ENCODE data around the gene LTBP4. TPM values are rescaled to one million over a fixed set of nuclear protein-coding genes. Genes with fewer than 3 reads are reported as not detected.

Gene LTBP4
- polyA plus RNA-seq, 1 donor (not counting 4 experiments of a cell fraction or from before 2014, with no cell fraction given) = 29.6 TPM

DNA sequence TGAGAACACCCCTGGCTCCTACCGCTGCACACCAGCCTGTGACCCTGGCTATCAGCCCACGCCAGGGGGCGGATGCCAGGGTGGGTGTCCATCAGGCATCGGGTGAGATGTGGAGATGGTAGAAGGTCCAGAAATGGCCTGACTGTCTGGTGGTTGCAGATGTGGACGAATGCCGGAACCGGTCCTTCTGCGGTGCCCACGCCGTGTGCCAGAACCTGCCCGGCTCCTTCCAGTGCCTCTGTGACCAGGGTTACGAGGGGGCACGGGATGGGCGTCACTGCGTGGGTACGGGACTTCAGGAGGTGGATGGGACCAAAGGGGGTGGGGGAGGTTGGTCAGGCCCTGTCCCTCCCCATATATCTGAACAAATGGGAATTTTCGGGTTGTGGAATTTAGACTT is 15.8 kb downstream of the LTBP4 start:
- Histone ChIP-seq H3K79me2 (ENCODE audit: control insufficient read depth, insufficient read depth, low read length) (peaks cover 12% of the 10 kb centered on the region), H3K27ac (ENCODE audit: control insufficient read depth, insufficient read depth, low read length) (no peak overlapping the region), H3K27me3 (ENCODE audit: control insufficient read depth, extremely low read depth, insufficient read depth, low read length) (no peaks in the 10 kb centered on the region), H3K4me2 (ENCODE audit: control insufficient read depth, extremely low read depth, insufficient read depth, low read depth, low read length) (no peak overlapping the region), H3K36me3 (ENCODE audit: control insufficient read depth in 2 of 2, extremely low read depth in 1 of 2, insufficient read depth in 2 of 2, low read length in 2 of 2) (peaks cover 19 to 23% of the 10 kb centered on the region in 2 experiments), H4K20me1 (ENCODE audit: control insufficient read depth, extremely low read depth, insufficient read depth, low read length) (no peaks in the 10 kb centered on the region), H3K4me1 (ENCODE audit: control insufficient read depth, extremely low read depth, insufficient read depth, low read length) (peaks cover 15% of the 10 kb centered on the region), H3K9ac (ENCODE audit: control insufficient read depth, extremely low read depth, insufficient read depth, low read length) (no peak overlapping the region), H3K9me1 (ENCODE audit: control insufficient read depth, extremely low read depth, insufficient read depth, low read length) (no peaks in the 10 kb centered on the region), H3K9me3 (ENCODE audit: control insufficient read depth, low read depth, low read length) (no peaks in the 10 kb centered on the region), H3K4me3 (ENCODE audit: control insufficient read depth in 2 of 3, extremely low read depth in 1 of 3, insufficient read depth in 2 of 3, low read depth in 1 of 3, low read length in 3 of 3) (no peak overlapping the region), H2AFZ (ENCODE audit: control insufficient read depth, low read length) (no peak overlapping the region)
- no peak for DNase-seq (ENCODE audit: low read depth, low spot score)
- dilution Hi-C loops (cut with MboI; ENCODE audit: extremely low pct_ligation_motif_present, low sequenced_read_pairs) = no loop called here
- no peak for TF ChIP-seq EZH2 (IDR thresholded peaks at IDR 0.05; ENCODE audit: low read length)
- TF ChIP-seq, protein P1, sequence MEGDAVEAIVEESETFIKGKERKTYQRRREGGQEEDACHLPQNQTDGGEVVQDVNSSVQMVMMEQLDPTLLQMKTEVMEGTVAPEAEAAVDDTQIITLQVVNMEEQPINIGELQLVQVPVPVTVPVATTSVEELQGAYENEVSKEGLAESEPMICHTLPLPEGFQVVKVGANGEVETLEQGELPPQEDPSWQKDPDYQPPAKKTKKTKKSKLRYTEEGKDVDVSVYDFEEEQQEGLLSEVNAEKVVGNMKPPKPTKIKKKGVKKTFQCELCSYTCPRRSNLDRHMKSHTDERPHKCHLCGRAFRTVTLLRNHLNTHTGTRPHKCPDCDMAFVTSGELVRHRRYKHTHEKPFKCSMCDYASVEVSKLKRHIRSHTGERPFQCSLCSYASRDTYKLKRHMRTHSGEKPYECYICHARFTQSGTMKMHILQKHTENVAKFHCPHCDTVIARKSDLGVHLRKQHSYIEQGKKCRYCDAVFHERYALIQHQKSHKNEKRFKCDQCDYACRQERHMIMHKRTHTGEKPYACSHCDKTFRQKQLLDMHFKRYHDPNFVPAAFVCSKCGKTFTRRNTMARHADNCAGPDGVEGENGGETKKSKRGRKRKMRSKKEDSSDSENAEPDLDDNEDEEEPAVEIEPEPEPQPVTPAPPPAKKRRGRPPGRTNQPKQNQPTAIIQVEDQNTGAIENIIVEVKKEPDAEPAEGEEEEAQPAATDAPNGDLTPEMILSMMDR (optimal IDR thresholded peaks at IDR 0.05 in 1 of 3, IDR thresholded peaks at IDR 0.05 in 1 of 3, conservative IDR thresholded peaks at IDR 0.05 in 1 of 3; ENCODE audit: extremely low read depth in 1 of 3, insufficient read depth in 2 of 3, low read length in 3 of 3) = no peak
- no peak for FAIRE-seq

DNA sequence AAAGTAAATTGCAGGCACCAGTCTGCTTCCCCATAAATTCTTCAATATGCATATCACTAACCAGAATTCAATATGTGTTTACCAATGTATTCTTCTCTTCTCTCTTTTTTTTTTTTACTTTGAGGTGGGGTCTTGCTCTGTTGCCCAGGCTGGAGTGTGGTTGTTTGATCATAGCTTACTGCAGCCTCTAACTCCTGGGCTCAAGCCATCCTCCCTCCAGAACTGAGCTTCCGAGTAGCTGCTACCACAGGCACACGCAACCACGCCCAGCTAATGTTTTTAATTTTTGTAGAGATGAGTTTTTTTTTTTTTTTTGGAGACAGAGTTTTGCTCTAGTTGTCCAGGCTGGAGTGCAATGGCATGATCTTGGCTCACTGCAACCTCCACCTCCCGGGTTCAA is 16.8 kb downstream of the LTBP4 start:
- no peak overlapping the region for H3K4me2 ChIP-seq (ENCODE audit: control insufficient read depth, extremely low read depth, insufficient read depth, low read depth, low read length)
- peaks cover 9% of the 10 kb centered on the region for H3K79me2 ChIP-seq (ENCODE audit: control insufficient read depth, insufficient read depth, low read length)
- H3K9me1 ChIP-seq (ENCODE audit: control insufficient read depth, extremely low read depth, insufficient read depth, low read length) = no peaks in the 10 kb centered on the region
- DNase-seq (ENCODE audit: low read depth, low spot score) = no peak
- H3K27me3 ChIP-seq (ENCODE audit: control insufficient read depth, extremely low read depth, insufficient read depth, low read length) = no peaks in the 10 kb centered on the region
- H3K4me3 ChIP-seq (ENCODE audit: control insufficient read depth in 2 of 3, extremely low read depth in 1 of 3, insufficient read depth in 2 of 3, low read depth in 1 of 3, low read length in 3 of 3) = no peak overlapping the region
- no peaks in the 10 kb centered on the region for H4K20me1 ChIP-seq (ENCODE audit: control insufficient read depth, extremely low read depth, insufficient read depth, low read length)
- peaks cover 23 to 26% of the 10 kb centered on the region in 2 experiments for H3K36me3 ChIP-seq (ENCODE audit: control insufficient read depth in 2 of 2, extremely low read depth in 1 of 2, insufficient read depth in 2 of 2, low read length in 2 of 2)
- no peak overlapping the region for H2AFZ ChIP-seq (ENCODE audit: control insufficient read depth, low read length)
- H3K27ac ChIP-seq (ENCODE audit: control insufficient read depth, insufficient read depth, low read length) = no peak overlapping the region
- H3K9me3 ChIP-seq (ENCODE audit: control insufficient read depth, low read depth, low read length) = no peaks in the 10 kb centered on the region
- no peak for FAIRE-seq
- no peak for TF ChIP-seq EZH2 (IDR thresholded peaks at IDR 0.05; ENCODE audit: low read length)
- TF ChIP-seq, protein P1 (optimal IDR thresholded peaks at IDR 0.05 in 1 of 3, IDR thresholded peaks at IDR 0.05 in 1 of 3, conservative IDR thresholded peaks at IDR 0.05 in 1 of 3; ENCODE audit: extremely low read depth in 1 of 3, insufficient read depth in 2 of 3, low read length in 3 of 3) = no peak
- dilution Hi-C loops (cut with MboI; ENCODE audit: extremely low pct_ligation_motif_present, low sequenced_read_pairs) = no loop called here
- peaks cover 13% of the 10 kb centered on the region for H3K4me1 ChIP-seq (ENCODE audit: control insufficient read depth, extremely low read depth, insufficient read depth, low read length)
- H3K9ac ChIP-seq (ENCODE audit: control insufficient read depth, extremely low read depth, insufficient read depth, low read length) = no peak overlapping the region
